Measurements from ENCODE around the gene TAPT1.

TAPT1 gene

GRCh38 chr4:16140231-16140878 lies 85.9 kb downstream of the TAPT1 start:
- no peak overlapping the region for H3K4me3 ChIP-seq (ENCODE audit: control insufficient read depth, low read depth, low read length)
- TF ChIP-seq CTCF (conservative IDR thresholded peaks at IDR 0.05; ENCODE audit: control insufficient read depth, insufficient read depth, low read depth, low read length), result no peak
- DNase-seq (ENCODE audit: low read depth), result no peak

- no peak for TF ChIP-seq CTCF (conservative IDR thresholded peaks at IDR 0.05; ENCODE audit: control insufficient read depth, insufficient read depth, low read depth, low read length)
- H3K4me3 ChIP-seq (ENCODE audit: control insufficient read depth, low read depth, low read length), result no peak overlapping the region
- no peak for DNase-seq (ENCODE audit: low read depth)
Observed at GRCh38 chr4:16139066-16139945, 87.0 kb downstream of the TAPT1 start.

GRCh38 chr4:16136827-16137226 lies 89.4 kb downstream of the TAPT1 start:
- no peak for TF ChIP-seq CTCF (conservative IDR thresholded peaks at IDR 0.05; ENCODE audit: control insufficient read depth, insufficient read depth, low read depth, low read length)
- DNase-seq (ENCODE audit: low read depth), result no peak
- H3K4me3 ChIP-seq (ENCODE audit: control insufficient read depth, low read depth, low read length), result no peak overlapping the region

GRCh38 chr4:16136311-16136710 lies 90.0 kb downstream of the TAPT1 start:
- no peak overlapping the region for H3K4me3 ChIP-seq (ENCODE audit: control insufficient read depth, low read depth, low read length)
- TF ChIP-seq CTCF (conservative IDR thresholded peaks at IDR 0.05; ENCODE audit: control insufficient read depth, insufficient read depth, low read depth, low read length), result no peak
- DNase-seq (ENCODE audit: low read depth), result no peak

- DNase-seq (ENCODE audit: low read depth), result no peak
- no peak for TF ChIP-seq CTCF (conservative IDR thresholded peaks at IDR 0.05; ENCODE audit: control insufficient read depth, insufficient read depth, low read depth, low read length)
- no peak overlapping the region for H3K4me3 ChIP-seq (ENCODE audit: control insufficient read depth, low read depth, low read length)
Observed at GRCh38 chr4:16133406-16133805, 92.9 kb downstream of the TAPT1 start.

- no peak overlapping the region for H3K4me3 ChIP-seq (ENCODE audit: control insufficient read depth, low read depth, low read length)
- no peak for DNase-seq (ENCODE audit: low read depth)
- no peak for TF ChIP-seq CTCF (conservative IDR thresholded peaks at IDR 0.05; ENCODE audit: control insufficient read depth, insufficient read depth, low read depth, low read length)
Observed at GRCh38 chr4:16131293-16131692, 95.0 kb downstream of the TAPT1 start.
